Measurements from ENCODE around the gene ARL13A.

- TF ChIP-seq POLR2A (IDR thresholded peaks at IDR 0.05) (no peak), POLR2AphosphoS5 (IDR thresholded peaks at IDR 0.05; ENCODE audit: insufficient read depth in 1 of 2, low read depth in 1 of 2) (no peak)
- TF ChIP-seq, protein P1, sequence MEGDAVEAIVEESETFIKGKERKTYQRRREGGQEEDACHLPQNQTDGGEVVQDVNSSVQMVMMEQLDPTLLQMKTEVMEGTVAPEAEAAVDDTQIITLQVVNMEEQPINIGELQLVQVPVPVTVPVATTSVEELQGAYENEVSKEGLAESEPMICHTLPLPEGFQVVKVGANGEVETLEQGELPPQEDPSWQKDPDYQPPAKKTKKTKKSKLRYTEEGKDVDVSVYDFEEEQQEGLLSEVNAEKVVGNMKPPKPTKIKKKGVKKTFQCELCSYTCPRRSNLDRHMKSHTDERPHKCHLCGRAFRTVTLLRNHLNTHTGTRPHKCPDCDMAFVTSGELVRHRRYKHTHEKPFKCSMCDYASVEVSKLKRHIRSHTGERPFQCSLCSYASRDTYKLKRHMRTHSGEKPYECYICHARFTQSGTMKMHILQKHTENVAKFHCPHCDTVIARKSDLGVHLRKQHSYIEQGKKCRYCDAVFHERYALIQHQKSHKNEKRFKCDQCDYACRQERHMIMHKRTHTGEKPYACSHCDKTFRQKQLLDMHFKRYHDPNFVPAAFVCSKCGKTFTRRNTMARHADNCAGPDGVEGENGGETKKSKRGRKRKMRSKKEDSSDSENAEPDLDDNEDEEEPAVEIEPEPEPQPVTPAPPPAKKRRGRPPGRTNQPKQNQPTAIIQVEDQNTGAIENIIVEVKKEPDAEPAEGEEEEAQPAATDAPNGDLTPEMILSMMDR (IDR thresholded peaks at IDR 0.05): no peak
Measured at GRCh38 chrX:101022020-101022419, 52.5 kb downstream of the ARL13A start.
